ENCODE data around the gene GALNT5.

DNA sequence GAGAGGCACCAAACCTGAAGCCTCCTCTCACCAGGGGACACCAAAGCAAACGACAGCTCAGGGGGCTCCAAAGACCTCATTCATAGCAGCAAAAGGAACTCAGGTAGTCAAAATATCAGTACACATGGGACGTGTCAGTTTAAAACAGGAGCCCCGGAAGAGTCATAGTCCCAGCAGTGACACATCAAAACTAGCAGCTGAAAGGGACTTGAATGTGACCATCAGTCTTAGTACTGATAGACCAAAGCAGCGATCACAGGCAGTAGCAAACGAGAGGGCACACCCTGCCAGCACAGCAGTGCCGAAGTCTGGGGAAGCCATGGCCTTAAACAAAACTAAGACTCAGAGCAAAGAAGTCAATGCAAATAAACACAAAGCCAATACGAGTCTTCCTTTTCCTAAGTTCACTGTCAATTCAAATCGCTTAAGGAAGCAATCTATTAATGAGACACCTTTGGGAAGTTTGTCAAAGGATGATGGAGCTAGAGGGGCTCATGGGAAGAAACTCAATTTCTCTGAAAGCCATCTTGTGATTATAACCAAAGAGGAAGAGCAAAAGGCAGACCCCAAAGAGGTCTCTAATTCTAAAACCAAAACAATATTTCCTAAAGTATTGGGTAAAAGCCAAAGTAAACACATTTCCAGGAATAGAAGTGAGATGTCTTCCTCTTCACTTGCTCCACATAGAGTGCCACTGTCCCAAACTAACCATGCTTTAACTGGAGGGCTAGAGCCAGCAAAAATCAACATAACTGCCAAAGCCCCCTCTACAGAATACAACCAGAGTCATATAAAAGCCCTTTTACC lies 1.2 kb downstream of the GALNT5 start:
- TF ChIP-seq, protein P1, sequence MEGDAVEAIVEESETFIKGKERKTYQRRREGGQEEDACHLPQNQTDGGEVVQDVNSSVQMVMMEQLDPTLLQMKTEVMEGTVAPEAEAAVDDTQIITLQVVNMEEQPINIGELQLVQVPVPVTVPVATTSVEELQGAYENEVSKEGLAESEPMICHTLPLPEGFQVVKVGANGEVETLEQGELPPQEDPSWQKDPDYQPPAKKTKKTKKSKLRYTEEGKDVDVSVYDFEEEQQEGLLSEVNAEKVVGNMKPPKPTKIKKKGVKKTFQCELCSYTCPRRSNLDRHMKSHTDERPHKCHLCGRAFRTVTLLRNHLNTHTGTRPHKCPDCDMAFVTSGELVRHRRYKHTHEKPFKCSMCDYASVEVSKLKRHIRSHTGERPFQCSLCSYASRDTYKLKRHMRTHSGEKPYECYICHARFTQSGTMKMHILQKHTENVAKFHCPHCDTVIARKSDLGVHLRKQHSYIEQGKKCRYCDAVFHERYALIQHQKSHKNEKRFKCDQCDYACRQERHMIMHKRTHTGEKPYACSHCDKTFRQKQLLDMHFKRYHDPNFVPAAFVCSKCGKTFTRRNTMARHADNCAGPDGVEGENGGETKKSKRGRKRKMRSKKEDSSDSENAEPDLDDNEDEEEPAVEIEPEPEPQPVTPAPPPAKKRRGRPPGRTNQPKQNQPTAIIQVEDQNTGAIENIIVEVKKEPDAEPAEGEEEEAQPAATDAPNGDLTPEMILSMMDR (IDR thresholded peaks at IDR 0.05), result no peak
- no peak for TF ChIP-seq ZFX (IDR thresholded peaks at IDR 0.05; ENCODE audit: borderline replicate concordance)

Measured in 22Rv1 (cell line).